Testis (tissue), 2 donors: ENCODE data around the gene ATOH8.

Source experiments
- POLR2A ChIP-seq: fragments of 450-650 bp; IDR thresholded peaks from one replicate; pipeline ENCODE4 v1.6.1; 2017; ENCODE audit warnings: antibody characterized with exemption, mild to moderate bottlenecking, moderate library complexity
- TF ChIP-seq, protein P1 (sequence below), 3 experiments: fragments of 450-650 bp in 2 of 3; fragments of 200-600 bp in 1 of 3; sonication (generic) in 1 of 3; IDR thresholded peaks; one replicate each; pipeline ENCODE4 v1.5.1; 2016 to 2019; ENCODE audit warnings: antibody characterized with exemption in 3 of 3, mild to moderate bottlenecking in 2 of 3, moderate library complexity in 1 of 3

DNA sequence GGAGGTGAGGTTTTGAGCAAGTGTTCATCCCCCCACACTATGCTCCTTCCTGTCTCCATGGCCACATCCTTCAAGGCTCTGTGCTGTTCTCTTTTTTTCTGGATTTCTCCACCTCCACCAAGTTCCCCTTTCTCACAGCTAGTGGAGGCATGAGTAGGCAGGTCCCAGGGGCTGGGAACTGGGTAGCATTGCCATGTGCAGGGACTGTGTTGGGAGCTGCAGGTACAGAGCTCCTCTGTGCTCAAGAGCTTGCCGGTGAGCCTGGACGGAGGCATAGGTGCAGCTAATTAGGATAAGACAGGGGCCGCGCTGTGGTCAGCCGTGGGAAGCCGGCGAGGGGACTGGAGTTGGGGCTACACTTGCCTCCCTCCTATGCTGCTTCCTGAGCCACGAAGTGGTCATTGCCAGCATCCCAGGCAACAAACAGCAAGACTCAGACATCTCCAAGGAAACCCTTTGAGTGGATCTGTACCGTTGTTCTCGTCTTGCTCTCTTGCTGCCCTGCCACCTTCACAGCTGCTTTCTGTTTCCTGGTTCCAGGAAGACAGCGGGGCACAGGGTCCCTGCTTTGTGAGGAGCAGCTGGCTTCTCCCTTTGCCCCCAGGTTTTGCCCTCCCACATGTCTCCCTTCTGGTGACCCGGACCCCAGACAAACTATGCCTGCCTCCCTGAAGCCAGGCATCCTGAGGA lies 36.9 kb downstream of the ATOH8 start:
- TF ChIP-seq, protein P1, sequence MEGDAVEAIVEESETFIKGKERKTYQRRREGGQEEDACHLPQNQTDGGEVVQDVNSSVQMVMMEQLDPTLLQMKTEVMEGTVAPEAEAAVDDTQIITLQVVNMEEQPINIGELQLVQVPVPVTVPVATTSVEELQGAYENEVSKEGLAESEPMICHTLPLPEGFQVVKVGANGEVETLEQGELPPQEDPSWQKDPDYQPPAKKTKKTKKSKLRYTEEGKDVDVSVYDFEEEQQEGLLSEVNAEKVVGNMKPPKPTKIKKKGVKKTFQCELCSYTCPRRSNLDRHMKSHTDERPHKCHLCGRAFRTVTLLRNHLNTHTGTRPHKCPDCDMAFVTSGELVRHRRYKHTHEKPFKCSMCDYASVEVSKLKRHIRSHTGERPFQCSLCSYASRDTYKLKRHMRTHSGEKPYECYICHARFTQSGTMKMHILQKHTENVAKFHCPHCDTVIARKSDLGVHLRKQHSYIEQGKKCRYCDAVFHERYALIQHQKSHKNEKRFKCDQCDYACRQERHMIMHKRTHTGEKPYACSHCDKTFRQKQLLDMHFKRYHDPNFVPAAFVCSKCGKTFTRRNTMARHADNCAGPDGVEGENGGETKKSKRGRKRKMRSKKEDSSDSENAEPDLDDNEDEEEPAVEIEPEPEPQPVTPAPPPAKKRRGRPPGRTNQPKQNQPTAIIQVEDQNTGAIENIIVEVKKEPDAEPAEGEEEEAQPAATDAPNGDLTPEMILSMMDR (IDR thresholded peaks at IDR 0.05), result no peak
- TF ChIP-seq POLR2A, result no peak
